GM23338 (cell line): ENCODE results near the gene TMEM61. TPM values are rescaled to one million over a fixed set of nuclear protein-coding genes. Genes with fewer than 3 reads are reported as not detected.
A peak's percentile ranks its signal among the peaks of the same experiment; 100 is the strongest.

Experiments
- ATAC-seq: fragments of 200-7000 bp; cut with Tn5 transposase; 3 replicates; pipeline ENCODE4 v1.9.1; 2020
- DNase-seq: peaks from one replicate; pipeline ENCODE4 v3.0.0-alpha.2; 2015; ENCODE audit warnings: low spot score
- H2AFZ ChIP-seq: fragments of 200-600 bp; sonication (generic); 2 replicates; pipeline ENCODE4 v1.8.0; 2016; ENCODE audit warnings: antibody characterized with exemption, mild to moderate bottlenecking, moderate library complexity
- H3F3A ChIP-seq: fragments of 200-600 bp; sonication (generic); replicated peaks from 2 replicates; pipeline ENCODE4 v1.8.0; 2017; ENCODE audit warnings: antibody characterized with exemption, mixed run types, low read depth
- H3K27ac ChIP-seq: fragments of 200-600 bp; sonication (generic); 2 replicates; pipeline ENCODE4 v1.6.1; 2016; ENCODE audit warnings: low read depth
- H3K27me3 ChIP-seq: fragments of 200-600 bp; sonication (generic); 2 replicates; pipeline ENCODE4 v1.8.0; 2016; ENCODE audit warnings: mild to moderate bottlenecking, mixed run types, moderate library complexity; ENCODE audit not compliant: insufficient read depth
- H3K36me3 ChIP-seq: fragments of 200-600 bp; sonication (generic); 2 replicates; pipeline ENCODE4 v1.8.0; 2016; ENCODE audit warnings: mild to moderate bottlenecking; ENCODE audit not compliant: insufficient read depth
- H3K4me1 ChIP-seq: fragments of 200-600 bp; sonication (generic); 2 replicates; pipeline ENCODE4 v1.8.0; 2016; ENCODE audit warnings: mild to moderate bottlenecking, moderate library complexity; ENCODE audit not compliant: insufficient read depth
- H3K4me2 ChIP-seq: fragments of 200-600 bp; sonication (generic); 2 replicates; pipeline ENCODE4 v1.7.1; 2017; ENCODE audit warnings: mixed run types
- H3K4me3 ChIP-seq: fragments of 200-600 bp; sonication (generic); 2 replicates; pipeline ENCODE4 v1.6.1; 2016; ENCODE audit warnings: mixed run types
- H3K79me2 ChIP-seq: fragments of 200-600 bp; sonication (generic); replicated peaks from 2 replicates; pipeline ENCODE4 v1.8.0; 2017; ENCODE audit warnings: mild to moderate bottlenecking; ENCODE audit not compliant: insufficient read depth
- H3K9me2 ChIP-seq: fragments of 200-600 bp; sonication (generic); 2 replicates; pipeline ENCODE4 v1.8.0; 2017; ENCODE audit not compliant: insufficient read depth
- H4K20me1 ChIP-seq: fragments of 200-600 bp; sonication (generic); replicated peaks from 2 replicates; pipeline ENCODE4 v1.8.0; 2017; ENCODE audit warnings: mild to moderate bottlenecking; ENCODE audit not compliant: insufficient read depth
- H3K27ac Mint-ChIP-seq: 2 replicates; pipeline ENCODE4 v1.8.0; 2020; ENCODE audit warnings: inconsistent platforms, mild to moderate bottlenecking, moderate library complexity, mixed read lengths
- H3K27me3 Mint-ChIP-seq: 3 replicates; pipeline ENCODE4 v1.8.0; 2022; ENCODE audit warnings: low read depth, mild to moderate bottlenecking, moderate library complexity, mixed read lengths, inconsistent platforms; ENCODE audit not compliant: insufficient read depth, poor library complexity
- H3K36me3 Mint-ChIP-seq: 3 replicates; pipeline ENCODE4 v1.8.0; 2021; ENCODE audit warnings: low read depth, mild to moderate bottlenecking, inconsistent platforms, moderate library complexity, mixed read lengths
- H3K4me1 Mint-ChIP-seq: 3 replicates; pipeline ENCODE4 v1.8.0; 2020; ENCODE audit warnings: mild to moderate bottlenecking, inconsistent platforms, mixed read lengths
- H3K4me3 Mint-ChIP-seq: 3 replicates; pipeline ENCODE4 v1.8.0; 2021; ENCODE audit warnings: moderate library complexity, mild to moderate bottlenecking, inconsistent platforms, mixed read lengths
- H3K9me3 Mint-ChIP-seq: 3 replicates; pipeline ENCODE4 v1.8.0; 2020; ENCODE audit warnings: moderate library complexity, mild to moderate bottlenecking, inconsistent platforms, mixed read lengths
- CREB1 ChIP-seq: fragments of 250-450 bp; sonication (Bioruptor Pico); IDR thresholded peaks from 2 replicates; pipeline ENCODE4 v1.5.0; 2020; ENCODE audit warnings: low read depth, mild to moderate bottlenecking, moderate library complexity
- CTCF ChIP-seq, 2 experiments: fragments of 200-600 bp in 1 of 2; sonication (generic) in 1 of 2; conservative IDR thresholded peaks; 2 replicates each; pipeline versions ENCODE4 v1.5.1 to v1.6.1; 2016 to 2017; ENCODE audit warnings: antibody characterized with exemption in 2 of 2, low read depth in 2 of 2, mild to moderate bottlenecking in 2 of 2, moderate library complexity in 1 of 2
- REST ChIP-seq: IDR thresholded peaks from one replicate; pipeline ENCODE4 v1.6.1; 2018; ENCODE audit warnings: antibody characterized with exemption; ENCODE audit not compliant: unreplicated experiment
- STAT1 ChIP-seq: IDR thresholded peaks from one replicate; pipeline ENCODE4 v1.6.1; 2016; ENCODE audit warnings: antibody characterized with exemption; ENCODE audit not compliant: unreplicated experiment
- ZNF331 ChIP-seq: fragments of 250-450 bp; sonication (Bioruptor Pico); IDR thresholded peaks from 2 replicates; pipeline ENCODE4 v1.5.0; 2020; ENCODE audit warnings: low read depth, mild to moderate bottlenecking, moderate library complexity
- polyA plus RNA-seq: library from polyadenylated mRNA; unstranded; fragments of >200 nt; fragmentation: Nextera tagmentation; extraction: Ambion mirVana; gene quantifications from 2 replicates; pipeline ENCODE4 v1.2.1, GENCODE V29; 2016
- total RNA-seq: library from RNA; depleted of rRNA; stranded (reverse); fragments of >200 nt; shearing (Covaris generic); gene quantifications from 2 replicates; pipeline ENCODE4 v1.2.3, GENCODE V29; 2014

Gene TMEM61
- total and polyA plus RNA-seq, 2 experiments from 2014 or later: 2.0 to 3.6 TPM

GRCh38 chr1:54989968-54990810 is 9.8 kb downstream of the TMEM61 start:
- no peaks in the 10 kb centered on the region for H3K36me3 Mint-ChIP-seq
- DNase-seq (no peak), ATAC-seq (no peak)
- Histone ChIP-seq H3K4me2 (no peak overlapping the region), H4K20me1 (no peaks in the 10 kb centered on the region), H3F3A (no peaks in the 10 kb centered on the region; the same call in 1 of the 2 replicates), H3K36me3 (no peaks in the 10 kb centered on the region), H3K79me2 (no peaks in the 10 kb centered on the region), H3K27me3 (no peaks in the 10 kb centered on the region), H2AFZ (no peak overlapping the region), H3K27ac (no peak overlapping the region), H3K4me1 (peaks cover 14% of the 10 kb centered on the region), H3K9me2 (no peaks in the 10 kb centered on the region), H3K4me3 (no peak overlapping the region)
- TF ChIP-seq REST (no peak), CTCF (conservative IDR thresholded peaks at IDR 0.05; ENCODE audit: low read depth in 2 of 2) (peak in 1 of 2 experiments; percentile 40; a peak in 2 of 4 replicates)
- H3K27ac Mint-ChIP-seq: no peak overlapping the region
- peaks cover 15% of the 10 kb centered on the region for H3K27me3 Mint-ChIP-seq
- H3K4me1 Mint-ChIP-seq: peaks cover 20% of the 10 kb centered on the region
- H3K4me3 Mint-ChIP-seq: no peak overlapping the region
- no peaks in the 10 kb centered on the region for H3K9me3 Mint-ChIP-seq

- Histone ChIP-seq H3K36me3 (no peaks in the 10 kb centered on the region), H3F3A (no peaks in the 10 kb centered on the region; the same call in 1 of the 2 replicates), H3K4me2 (no peak overlapping the region), H3K27me3 (no peaks in the 10 kb centered on the region), H3K4me3 (no peak overlapping the region), H3K79me2 (no peaks in the 10 kb centered on the region), H3K27ac (no peak overlapping the region), H3K4me1 (peaks cover 20% of the 10 kb centered on the region), H2AFZ (no peak overlapping the region), H3K9me2 (no peaks in the 10 kb centered on the region), H4K20me1 (no peaks in the 10 kb centered on the region)
- Mint-ChIP-seq H3K36me3 (no peaks in the 10 kb centered on the region), H3K27ac (no peak overlapping the region), H3K4me1 (peaks cover 26% of the 10 kb centered on the region), H3K9me3 (no peaks in the 10 kb centered on the region; the same call in 2 of the 3 replicates), H3K27me3 (peaks cover 18% of the 10 kb centered on the region), H3K4me3 (no peak overlapping the region)
- TF ChIP-seq CREB1 (CRISPR knock-in tag) (no peak), REST (no peak), STAT1 (no peak), ZNF331 (CRISPR knock-in tag) (no peak)
- DNase-seq: no peak
- ATAC-seq: no peak
Observed at GRCh38 chr1:54990916-54991315, 10.5 kb downstream of the TMEM61 start.
